NCI-H2196 treated with DMSO at 0.1 percent for 48 hours (cell line): ENCODE data around the gene PLCB1.

Experiments
- DNase-seq: peaks from one replicate; lab custom pipeline; 2025; ENCODE audit not compliant: unreplicated experiment; lab: John Stamatoyannopoulos, UW

Gene PLCB1

DNA sequence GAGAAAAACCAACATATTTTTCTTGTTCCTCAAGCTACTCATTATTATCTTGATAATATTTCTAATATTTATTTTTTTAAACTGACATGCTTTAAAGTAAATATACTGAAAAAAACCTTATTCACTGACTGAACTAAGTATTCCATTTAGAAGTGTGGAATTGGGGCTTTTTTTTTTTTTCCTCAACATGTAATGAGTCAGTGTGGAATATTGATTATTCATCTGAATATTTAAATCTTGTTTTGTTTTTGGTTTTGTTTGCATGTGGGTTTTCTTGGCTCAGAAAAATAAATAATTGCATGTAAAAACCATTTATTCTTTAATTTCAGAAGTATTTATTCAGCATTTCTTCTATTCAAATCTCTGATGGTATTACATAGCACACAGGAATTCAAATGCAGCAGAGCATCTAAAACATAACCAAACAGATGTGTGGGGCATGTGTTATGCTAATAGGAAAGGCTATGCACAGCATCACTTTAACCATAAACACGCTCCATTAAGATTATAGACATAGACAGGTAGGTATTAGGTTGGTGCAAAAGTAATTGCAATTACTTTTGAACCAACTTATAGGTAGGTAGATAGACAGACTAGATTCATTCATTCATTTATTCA is 166.5 kb downstream of the PLCB1 start:
- DNase-seq: no peak

DNA sequence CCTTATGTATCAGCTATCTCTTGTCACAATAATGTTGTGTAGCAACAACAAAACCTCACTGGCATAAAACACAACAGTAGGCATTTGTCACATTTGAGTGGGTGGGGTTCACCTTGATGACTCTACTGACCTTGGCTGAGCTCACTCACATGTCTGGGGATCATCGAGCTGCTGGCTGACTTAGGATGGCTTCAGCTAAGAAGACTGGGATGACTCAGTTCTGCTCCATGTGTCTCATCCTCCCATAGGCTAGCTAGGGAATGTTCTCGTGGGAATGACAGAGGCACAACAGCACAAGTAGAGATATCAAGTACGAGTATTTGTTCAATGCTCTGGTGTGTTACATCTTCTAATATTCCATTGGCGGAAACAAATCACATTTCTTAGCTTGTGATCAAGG is 167.9 kb downstream of the PLCB1 start:
- DNase-seq: no peak

DNA sequence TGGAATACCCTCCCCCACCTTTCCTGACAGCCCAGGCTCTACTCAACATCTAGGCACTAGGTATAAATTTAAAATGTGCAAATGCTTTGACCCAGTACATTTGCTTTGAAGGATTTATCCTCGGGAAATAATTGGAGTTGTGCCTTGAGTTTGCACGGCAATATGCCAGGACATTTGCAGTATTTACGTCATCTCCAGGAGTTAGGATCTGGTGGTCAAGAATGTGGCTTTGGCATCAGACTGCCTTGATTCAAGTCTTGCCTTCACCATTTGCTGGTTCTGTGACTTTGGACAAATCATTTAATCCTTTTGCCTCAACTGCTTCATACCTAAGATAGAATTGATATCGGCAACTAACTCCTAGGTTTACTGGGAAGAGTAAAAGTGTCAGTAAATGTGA is 169.6 kb downstream of the PLCB1 start:
- no peak for DNase-seq

DNA sequence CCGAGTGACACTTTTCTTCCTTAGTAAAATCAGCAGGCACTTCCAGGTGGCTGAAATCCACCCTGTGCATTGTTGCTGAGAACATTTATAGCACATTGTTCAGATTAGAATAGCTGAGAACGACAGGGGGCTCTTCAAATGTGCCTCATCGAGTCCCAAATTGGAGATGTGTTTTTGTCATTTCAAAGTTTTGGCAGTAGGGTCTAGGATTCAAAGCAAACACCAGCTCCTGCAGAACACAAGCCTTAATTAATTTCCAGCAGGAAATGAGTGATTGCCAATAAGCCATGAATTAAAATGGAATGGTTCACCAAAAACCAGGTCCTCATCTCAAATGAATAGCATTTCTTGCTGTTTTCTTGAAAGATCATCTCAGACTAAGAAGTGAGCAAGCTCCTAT is 171.6 kb downstream of the PLCB1 start:
- no peak for DNase-seq

DNA sequence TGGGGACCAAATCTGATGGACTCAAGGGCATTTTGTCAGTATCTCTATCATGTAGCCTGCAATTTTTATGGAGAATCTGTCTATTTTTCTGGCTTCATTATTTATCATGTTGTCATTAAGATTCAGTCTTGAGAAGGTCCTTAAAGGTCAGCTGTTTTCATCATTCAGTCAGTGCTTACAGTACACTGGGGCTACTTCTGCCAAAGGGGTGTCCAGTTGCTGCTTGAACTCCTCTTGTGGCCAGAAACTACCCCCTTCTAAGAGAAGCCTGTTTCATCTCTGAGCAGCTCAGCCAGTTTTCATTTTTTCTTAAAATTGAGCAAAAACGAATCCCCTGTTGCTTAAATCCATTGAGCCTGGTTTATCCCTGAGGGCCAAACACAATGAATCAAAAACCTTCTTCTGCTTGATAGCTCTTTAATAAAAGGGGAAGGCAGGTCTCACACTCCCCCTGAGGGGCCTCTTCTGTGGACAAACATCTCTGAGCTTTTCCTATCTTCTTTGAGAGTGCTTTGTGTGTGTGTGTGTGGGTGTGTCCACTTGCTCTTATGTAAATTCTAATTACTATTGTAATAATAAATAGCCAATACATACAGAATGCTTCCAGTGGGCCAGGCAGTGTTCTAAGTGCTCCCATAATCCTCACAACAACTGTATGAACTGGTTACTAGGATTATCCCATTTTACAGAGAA is 172.2 kb downstream of the PLCB1 start:
- no peak for DNase-seq

DNA sequence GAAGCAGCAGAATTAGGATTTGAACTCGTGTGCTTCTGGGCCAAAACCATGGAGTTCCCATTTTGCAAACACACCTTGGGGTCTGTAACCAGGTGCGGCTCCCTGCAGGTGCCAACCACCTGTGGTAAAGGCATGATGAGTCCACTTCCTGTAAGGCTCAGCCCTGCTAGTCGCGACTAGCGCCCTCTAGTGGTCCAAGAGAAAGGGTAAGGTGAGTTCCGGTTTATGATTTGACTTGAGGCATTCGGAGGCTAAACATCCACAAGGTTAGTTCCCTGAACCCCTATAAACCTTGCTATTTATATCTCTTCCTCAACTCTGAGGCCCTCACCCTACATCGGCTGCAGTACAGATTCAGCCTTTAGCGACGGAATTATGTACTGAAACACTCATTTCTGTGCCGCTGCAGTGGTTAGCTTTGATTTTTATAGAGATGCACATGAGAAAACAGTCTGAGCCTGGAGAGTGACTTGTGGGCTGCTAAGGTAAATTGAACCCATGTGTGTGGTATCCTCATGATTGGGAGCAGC is 173.4 kb downstream of the PLCB1 start:
- no peak for DNase-seq

DNA sequence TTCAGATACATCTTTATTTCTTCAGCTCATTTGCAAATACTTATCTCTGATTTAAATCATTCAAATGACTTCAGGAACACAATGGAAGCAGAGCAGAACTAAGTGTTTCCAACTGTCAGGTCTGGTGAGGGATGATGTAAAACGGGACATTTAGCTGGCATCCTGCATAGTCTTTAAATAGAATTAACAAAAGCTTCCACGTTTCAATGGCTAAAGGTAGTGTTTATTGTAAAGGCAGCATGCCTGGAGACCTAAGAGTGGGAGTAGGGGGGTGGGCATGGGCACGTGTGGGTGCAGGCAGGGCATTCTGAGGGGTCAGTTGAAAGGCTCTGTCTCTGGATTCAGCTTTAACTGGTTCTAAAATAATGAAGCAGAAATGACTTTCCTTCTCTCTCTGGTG is 174.9 kb downstream of the PLCB1 start:
- no peak for DNase-seq

DNA sequence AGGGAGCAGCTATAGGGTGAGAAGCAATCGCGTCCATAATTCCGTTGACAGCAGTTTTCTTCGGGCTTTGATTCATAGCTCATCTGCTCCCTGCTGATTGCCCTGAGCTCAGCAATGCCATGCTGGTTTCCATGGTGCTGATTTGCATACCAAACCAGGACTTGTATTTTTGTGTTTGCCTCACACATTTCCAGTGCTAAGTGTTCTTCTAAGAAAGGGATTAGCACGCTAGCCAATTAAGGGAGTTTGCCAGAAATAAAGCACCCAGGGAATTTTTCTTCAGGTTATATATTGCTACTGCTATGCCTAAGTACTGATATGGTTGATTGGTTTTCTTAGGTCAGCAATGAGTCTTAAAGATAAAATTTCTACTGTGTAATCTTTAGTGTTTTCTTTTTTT is 177.6 kb downstream of the PLCB1 start:
- DNase-seq: no peak

DNA sequence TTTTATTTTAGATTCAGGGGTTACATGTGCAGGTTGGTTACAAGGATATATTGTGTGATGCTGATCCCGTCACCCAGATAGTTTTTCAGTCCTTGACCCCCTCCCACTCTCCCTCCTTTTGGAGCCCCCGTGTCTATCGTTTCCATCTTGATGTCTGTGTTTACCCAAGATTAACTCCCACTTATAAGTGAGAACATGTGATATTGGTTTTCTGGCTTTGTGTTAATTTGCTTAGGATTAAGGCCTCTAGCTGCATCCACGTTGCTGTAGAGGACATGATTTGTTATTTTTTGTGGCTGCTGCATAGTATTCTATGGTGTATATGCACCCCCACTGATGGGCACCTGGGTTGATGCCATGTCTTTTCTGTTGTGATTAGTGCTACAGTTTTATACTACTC is 178.6 kb downstream of the PLCB1 start:
- DNase-seq: no peak

DNA sequence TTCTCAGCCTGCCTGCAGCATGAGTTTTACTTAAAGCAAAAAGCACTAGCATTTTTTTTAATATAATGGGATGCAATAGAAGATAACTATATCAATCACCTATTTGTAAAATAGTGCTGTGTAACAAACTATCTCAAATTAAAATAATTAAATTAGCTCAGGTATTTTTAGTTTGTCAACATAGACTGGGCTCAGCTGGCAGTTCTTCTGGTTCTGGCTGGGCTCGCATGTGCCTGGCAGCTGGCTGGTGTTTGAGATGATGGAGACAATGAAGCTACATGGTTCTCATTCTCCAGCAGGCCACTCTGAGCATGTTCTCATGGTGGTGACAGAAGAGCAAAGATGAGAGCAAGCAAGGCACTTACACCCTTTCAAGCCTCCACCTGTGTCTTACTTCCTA is 181.0 kb downstream of the PLCB1 start:
- no peak for DNase-seq

DNA sequence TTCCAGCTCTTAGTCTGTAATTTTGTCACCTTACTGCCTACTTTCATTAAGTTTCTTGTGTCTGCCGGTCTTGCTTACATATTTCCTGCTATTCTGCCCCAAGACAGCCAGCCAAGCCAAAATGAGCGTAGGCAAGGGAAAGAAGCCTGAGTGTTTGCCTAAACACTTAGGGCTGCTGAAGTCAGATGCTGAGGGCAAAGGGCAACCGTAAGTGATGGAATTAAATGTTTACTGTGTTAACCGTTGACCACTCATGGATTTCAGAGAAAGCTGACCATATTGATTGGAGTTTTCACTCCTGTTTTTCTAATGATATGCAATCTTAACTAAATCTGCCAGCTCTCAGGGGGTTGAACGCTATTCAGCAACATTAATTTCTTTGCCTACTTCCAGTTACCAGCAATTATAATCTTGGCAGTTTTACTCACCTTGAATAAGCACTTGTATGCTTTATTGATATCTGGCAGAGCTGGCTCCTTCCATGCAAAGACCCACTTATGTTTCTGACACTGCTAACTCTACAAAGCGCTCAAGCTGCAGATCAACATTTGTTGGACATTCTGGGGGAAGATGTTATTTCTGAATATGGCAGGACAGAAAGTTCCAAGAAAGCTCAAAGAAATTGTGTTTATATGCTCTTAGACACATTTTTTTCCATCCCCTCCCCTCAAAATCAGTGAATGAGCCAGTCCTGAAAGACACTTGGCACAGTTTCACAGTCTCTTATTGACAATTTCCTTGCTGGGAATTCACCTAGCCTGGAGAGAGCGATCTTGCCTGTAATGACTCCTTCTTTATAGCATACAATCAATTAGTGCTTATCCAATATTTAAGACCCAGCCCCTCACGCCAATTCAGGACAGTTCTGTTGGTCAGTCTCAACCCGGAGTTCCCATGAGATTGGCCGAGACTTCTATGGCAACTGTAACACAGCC is 183.8 kb downstream of the PLCB1 start:
- peak; percentile 14 for DNase-seq

DNA sequence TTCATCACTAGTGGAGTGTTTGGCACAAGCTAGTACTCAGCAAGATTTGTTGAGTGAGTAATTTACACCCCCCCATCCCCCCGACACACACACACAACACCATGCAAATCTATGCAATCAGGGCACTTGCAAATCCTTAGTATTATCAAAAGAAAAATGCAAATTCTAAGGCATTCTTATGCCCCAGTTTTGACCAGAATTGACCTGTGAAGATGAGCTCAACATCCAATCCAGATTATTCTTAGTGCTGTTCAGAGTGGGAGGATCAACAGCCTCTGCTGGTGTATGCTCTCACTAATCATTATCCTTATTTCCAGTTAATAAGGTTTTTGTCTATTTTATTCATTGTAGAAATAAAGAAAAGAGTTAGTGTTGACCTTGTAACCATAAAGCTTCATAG is 185.4 kb downstream of the PLCB1 start:
- DNase-seq: no peak

DNA sequence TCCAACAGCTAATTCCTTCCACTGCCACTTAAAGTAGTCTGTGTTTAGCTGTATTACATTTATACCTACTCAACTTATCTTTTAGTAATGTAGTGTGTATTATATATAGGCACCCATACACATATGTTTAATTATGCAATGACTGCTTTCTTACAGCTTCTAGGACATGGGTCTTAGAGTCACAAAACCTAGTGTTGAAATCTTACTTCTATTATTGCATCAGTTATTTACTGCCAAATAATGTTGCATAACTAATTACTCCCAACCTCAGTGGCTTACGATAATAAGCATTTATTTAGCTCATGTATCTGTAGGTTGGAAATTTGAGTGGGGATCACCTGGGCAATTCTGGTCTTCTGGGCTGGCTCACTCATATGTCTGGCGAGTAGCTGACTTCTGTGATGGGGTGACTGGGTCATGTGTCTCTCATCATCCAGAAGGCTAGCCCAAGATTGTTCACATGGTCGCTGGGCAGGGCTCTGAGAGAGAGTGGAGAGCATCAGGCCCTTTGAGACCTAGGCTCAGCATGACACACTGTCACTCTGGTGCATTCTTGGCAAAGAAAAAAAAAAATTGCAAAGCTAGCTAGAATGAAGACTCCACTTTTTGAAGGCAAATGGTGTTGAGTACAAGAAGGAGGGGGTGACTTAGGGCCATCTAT is 187.0 kb downstream of the PLCB1 start:
- DNase-seq: no peak

DNA sequence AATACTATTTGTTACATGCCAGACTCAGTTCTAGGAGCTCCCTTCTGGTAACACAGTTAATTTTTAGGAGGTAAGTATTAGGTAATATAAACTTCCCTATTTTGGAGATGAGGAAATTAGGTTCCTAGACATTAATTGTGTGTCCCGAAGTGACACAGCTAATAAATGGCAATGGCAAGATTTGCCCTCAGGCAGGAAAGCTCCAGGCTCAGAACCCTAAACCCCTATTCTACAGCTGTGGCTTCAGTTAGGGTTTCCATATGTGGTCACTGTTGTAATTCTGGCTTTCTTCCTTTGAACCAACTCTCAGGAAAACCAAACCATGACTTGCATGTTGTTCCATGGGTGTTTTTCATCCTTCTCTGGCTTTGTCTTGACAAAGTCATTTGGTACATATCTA is 188.2 kb downstream of the PLCB1 start:
- no peak for DNase-seq

DNA sequence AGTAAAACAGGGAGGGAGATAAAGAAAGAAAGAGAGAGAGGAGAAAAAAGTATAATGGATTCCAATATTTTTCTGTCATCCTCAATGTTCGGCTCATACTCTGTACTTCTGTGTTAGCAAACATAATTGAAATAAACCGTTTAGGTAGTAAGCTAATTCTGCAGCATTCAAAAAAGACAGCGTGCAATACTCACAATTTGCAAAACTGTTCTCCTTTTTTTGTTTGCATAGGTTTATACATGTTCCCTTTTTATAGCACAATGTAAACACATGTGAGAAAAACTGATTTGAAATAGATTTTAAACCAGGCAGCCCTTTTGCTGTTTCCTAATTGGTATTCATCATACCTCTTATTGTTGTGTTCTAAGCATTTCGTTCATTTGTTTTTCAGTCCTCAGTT is 188.9 kb downstream of the PLCB1 start:
- no peak for DNase-seq

DNA sequence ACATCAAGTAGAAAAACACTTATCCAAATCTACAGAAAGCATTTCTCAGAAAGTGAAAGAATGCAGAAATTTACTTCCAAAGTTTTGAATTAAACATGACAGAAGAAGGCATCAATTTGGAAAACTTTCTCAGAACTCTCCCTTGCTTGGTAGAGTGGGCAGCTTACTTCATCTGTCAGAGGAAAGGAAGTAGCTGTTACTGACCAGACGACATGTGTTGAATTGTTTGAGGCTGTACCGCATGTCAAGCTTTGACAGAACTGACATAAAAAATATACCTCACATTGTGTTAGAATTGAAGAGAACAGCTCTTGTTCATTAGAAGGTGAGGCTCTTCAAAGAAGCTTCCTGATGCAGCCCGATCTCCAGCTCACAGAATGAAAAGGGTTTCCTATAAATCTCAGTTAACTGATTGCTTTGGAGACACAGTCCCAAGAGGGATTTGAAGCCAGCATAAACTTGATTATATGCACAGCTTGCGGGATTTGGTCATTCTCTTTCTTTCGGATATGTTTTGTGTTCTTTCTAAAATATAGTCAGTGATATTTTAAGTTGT is 190.7 kb downstream of the PLCB1 start:
- DNase-seq: no peak

DNA sequence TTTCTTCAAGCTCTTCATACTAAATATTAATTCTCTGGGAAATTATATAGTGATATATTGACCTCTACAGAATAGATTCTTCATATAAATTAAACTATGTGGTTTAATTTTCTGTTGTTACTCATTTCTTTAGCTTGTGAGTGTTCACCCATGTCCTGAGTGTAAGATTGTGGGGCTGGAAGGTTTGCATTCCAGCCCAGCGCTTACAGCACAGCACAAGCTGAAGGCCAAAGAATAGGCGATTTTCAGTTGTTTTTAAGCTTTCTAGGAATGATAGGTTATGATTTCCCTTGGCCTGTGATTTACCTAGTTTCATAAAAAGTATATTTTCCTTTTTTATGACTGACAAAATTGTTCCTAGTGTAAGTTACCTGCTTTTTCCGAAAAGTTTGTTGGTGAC is 194.1 kb downstream of the PLCB1 start:
- no peak for DNase-seq

DNA sequence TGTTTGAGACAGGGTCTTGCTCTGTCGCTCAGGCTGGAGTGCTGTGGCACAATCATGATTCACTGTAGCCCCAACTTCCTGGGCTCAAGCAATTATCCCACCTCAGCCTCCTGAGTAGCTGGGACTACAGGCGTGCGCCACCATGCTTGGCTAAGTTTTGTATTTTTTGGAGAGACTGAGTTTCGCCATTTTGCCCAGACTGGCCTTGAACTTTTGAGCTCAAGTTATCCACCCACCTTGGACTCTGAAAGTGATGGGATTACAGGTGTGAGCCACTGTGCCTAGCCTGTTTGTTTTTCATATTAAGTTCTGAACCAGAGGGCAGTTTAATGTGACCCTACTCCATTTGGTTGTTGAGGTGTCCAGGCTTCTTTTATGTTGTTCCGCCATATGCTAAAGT is 194.8 kb downstream of the PLCB1 start:
- no peak for DNase-seq

DNA sequence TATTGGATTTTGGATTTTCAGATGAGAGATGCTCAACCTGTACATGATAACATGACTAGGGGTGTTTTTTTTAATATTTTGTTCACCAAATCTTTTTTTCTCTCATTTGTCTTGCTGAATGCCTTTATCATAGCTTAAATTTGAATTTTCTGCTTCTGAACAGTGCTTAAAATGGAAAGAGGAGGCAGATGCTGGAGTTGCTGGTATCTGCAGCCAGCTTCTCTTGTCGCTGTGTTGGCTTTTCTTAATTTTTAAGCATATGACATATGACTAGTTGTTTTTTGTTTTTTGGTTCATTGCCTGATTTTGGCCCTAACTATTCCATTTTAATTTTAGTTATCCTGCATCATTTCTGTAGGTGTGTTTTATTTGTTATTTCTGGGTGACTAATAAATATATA is 196.1 kb downstream of the PLCB1 start:
- no peak for DNase-seq

DNA sequence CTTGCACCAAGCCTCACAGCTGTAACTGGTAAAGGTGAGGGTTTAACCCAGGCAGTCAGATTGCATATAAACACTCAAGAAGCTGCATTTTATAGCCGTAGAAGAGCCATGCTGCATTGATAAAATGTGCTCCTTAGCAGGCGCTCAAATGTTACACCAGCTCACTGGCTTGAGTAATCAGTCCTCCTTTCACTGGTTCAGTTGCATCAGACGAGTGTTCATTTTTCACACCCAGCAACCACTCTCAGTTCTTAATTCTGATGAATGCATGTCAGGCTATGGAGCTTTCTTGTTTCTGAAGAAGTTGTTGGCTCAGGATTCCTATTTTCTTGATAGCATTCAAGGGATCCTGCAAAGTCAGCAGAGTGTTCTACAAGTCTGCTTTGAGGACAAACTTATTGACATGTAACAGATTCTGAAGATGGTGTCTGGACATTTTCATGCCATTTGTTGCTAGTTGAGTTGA is 198.3 kb downstream of the PLCB1 start:
- no peak for DNase-seq
